Chondrocyte (in vitro differentiated cells): ENCODE results near the gene HDAC4. TPM values are rescaled to one million over a fixed set of nuclear protein-coding genes. Genes with fewer than 3 reads are reported as not detected.

Experiments
- DNase-seq: peaks from one replicate; pipeline ENCODE4 v3.0.0; 2021; ENCODE audit warnings: mixed read lengths, low spot score
- H3K27ac Mint-ChIP-seq: one replicate; pipeline ENCODE4 v1.8.0; 2021; ENCODE audit warnings: mild to moderate bottlenecking, moderate library complexity, mixed read lengths; ENCODE audit not compliant: unreplicated experiment
- H3K27me3 Mint-ChIP-seq: 2 replicates; pipeline ENCODE4 v1.8.0; 2021; ENCODE audit warnings: low read depth, mixed read lengths
- H3K36me3 Mint-ChIP-seq: 2 replicates; pipeline ENCODE4 v1.8.0; 2021; ENCODE audit warnings: low read depth, mixed read lengths
- H3K4me1 Mint-ChIP-seq: 2 replicates; pipeline ENCODE4 v1.8.0; 2021; ENCODE audit warnings: low read depth, mild to moderate bottlenecking, mixed read lengths
- H3K4me3 Mint-ChIP-seq: one replicate; pipeline ENCODE4 v1.8.0; 2021; ENCODE audit warnings: mild to moderate bottlenecking, moderate library complexity, mixed read lengths; ENCODE audit not compliant: unreplicated experiment
- H3K9me3 Mint-ChIP-seq: 2 replicates; pipeline ENCODE4 v1.8.0; 2021; ENCODE audit warnings: low read depth, mixed read lengths
- CTCF ChIP-seq: fragments of 200-600 bp; sonication (generic); IDR thresholded peaks from 2 replicates; pipeline ENCODE4 v1.5.0; 2021; ENCODE audit warnings: antibody characterized with exemption, mild to moderate bottlenecking, moderate library complexity
- total RNA-seq: library from RNA; stranded (reverse); gene quantifications from 3 replicates; pipeline ENCODE4 v1.2.1, GENCODE V29; 2021

The HDAC4 gene
- total RNA-seq, 1 donor from 2014 or later, result 22.3 TPM

GRCh38 chr2:239089884-239090283 is 310.9 kb downstream of the HDAC4 start:
- TF ChIP-seq CTCF, result no peak
- H3K4me3 Mint-ChIP-seq, result no peak overlapping the region
- DNase-seq, result no peak
- no peaks in the 10 kb centered on the region for H3K36me3 Mint-ChIP-seq
- H3K4me1 Mint-ChIP-seq, result no peaks in the 10 kb centered on the region
- H3K27me3 Mint-ChIP-seq, result no peaks in the 10 kb centered on the region
- H3K27ac Mint-ChIP-seq, result no peak overlapping the region
- H3K9me3 Mint-ChIP-seq, result no peaks in the 10 kb centered on the region

- Mint-ChIP-seq H3K27me3 (no peaks in the 10 kb centered on the region), H3K9me3 (no peaks in the 10 kb centered on the region), H3K36me3 (peaks cover 1% of the 10 kb centered on the region), H3K4me1 (no peaks in the 10 kb centered on the region), H3K4me3 (no peak overlapping the region), H3K27ac (no peak overlapping the region)
- no peak for DNase-seq
- no peak for TF ChIP-seq CTCF
Measured at GRCh38 chr2:239087046-239087710, 313.6 kb downstream of the HDAC4 start.

- TF ChIP-seq CTCF, result no peak
- Mint-ChIP-seq H3K4me3 (no peak overlapping the region), H3K27ac (no peak overlapping the region), H3K27me3 (no peaks in the 10 kb centered on the region), H3K36me3 (peaks cover 1% of the 10 kb centered on the region), H3K9me3 (no peaks in the 10 kb centered on the region), H3K4me1 (no peaks in the 10 kb centered on the region)
- DNase-seq, result no peak
Measured at GRCh38 chr2:239086325-239087020, 314.3 kb downstream of the HDAC4 start.

- no peak for TF ChIP-seq CTCF
- Mint-ChIP-seq H3K27ac (no peak overlapping the region), H3K4me3 (no peak overlapping the region), H3K4me1 (no peaks in the 10 kb centered on the region), H3K9me3 (no peaks in the 10 kb centered on the region), H3K36me3 (peaks cover 3% of the 10 kb centered on the region), H3K27me3 (no peaks in the 10 kb centered on the region)
- no peak for DNase-seq
Measured at GRCh38 chr2:239085201-239085992, 315.4 kb downstream of the HDAC4 start.

GRCh38 chr2:239084007-239084406 is 316.8 kb downstream of the HDAC4 start:
- no peak overlapping the region for H3K27ac Mint-ChIP-seq
- H3K36me3 Mint-ChIP-seq, result peaks cover 6% of the 10 kb centered on the region
- no peak for TF ChIP-seq CTCF
- H3K27me3 Mint-ChIP-seq, result no peaks in the 10 kb centered on the region
- H3K4me3 Mint-ChIP-seq, result no peak overlapping the region
- no peaks in the 10 kb centered on the region for H3K9me3 Mint-ChIP-seq
- DNase-seq, result no peak
- H3K4me1 Mint-ChIP-seq, result no peaks in the 10 kb centered on the region
